Measurements from ENCODE around the gene GATA1. TPM values are rescaled to one million over a fixed set of nuclear protein-coding genes. Genes with fewer than 3 reads are reported as not detected.

GATA1 gene

DNA sequence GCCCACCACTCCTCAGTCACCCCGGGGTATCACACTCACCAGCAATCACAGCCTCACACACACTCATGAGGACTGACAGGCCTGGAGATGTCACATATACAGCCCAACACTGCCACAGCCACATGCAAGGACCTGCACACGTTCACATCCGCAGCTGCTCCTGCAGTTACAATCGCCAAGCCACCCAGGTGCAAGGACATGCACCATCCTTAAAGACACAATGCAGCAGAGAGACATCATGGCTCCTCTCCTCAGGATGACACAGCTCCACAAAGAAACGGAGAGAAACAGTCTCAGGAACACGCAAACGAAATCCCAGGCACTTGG is 48.0 kb downstream of the GATA1 start:
- Histone ChIP-seq H3K4me3 (ENCODE audit: low read length) (no peak overlapping the region), H3K9ac (ENCODE audit: low read depth, low read length) (no peak overlapping the region), H3K36me3 (ENCODE audit: insufficient read depth, low read length) (no peaks in the 10 kb centered on the region), H3K9me3 (replicated peaks; ENCODE audit: low read length) (no peaks in the 10 kb centered on the region), H3K4me1 (ENCODE audit: control insufficient read depth, insufficient read depth, low read length) (no peaks in the 10 kb centered on the region), H3K4me2 (ENCODE audit: low read length) (no peak overlapping the region), H3K27me3 (ENCODE audit: control insufficient read depth, insufficient read depth, low read length) (peaks cover 23% of the 10 kb centered on the region)

GRCh38 chrX:48835524-48836329 is 49.3 kb downstream of the GATA1 start, which contains the start of gene PCSK1N:
Gene PCSK1N, minus strand, starts transcription at chrX:48835610. Its CDS starts 78 bp downstream, at chrX:48835532.
- no peaks in the 10 kb centered on the region for H3K9me3 ChIP-seq (replicated peaks; ENCODE audit: low read length)
- H3K4me2 ChIP-seq (ENCODE audit: low read length) = peak within 1 kb of the TSS; percentile 64
- no peak within 1 kb of the TSS for H3K4me3 ChIP-seq (ENCODE audit: low read length)
- H3K36me3 ChIP-seq (ENCODE audit: insufficient read depth, low read length) = no peaks in the 10 kb centered on the region
- no peaks in the 10 kb centered on the region for H3K4me1 ChIP-seq (ENCODE audit: control insufficient read depth, insufficient read depth, low read length)
- H3K27me3 ChIP-seq (ENCODE audit: control insufficient read depth, insufficient read depth, low read length) = peaks cover 23% of the 10 kb centered on the region
- H3K9ac ChIP-seq (ENCODE audit: low read depth, low read length) = no peak within 1 kb of the TSS

GRCh38 chrX:48839686-48840085 is 53.3 kb downstream of the GATA1 start:
- peaks cover 12% of the 10 kb centered on the region for H3K27me3 ChIP-seq (ENCODE audit: control insufficient read depth, insufficient read depth, low read length)
- H3K9ac ChIP-seq (ENCODE audit: low read depth, low read length) = no peak overlapping the region
- H3K4me2 ChIP-seq (ENCODE audit: low read length) = no peak overlapping the region
- no peak overlapping the region for H3K4me3 ChIP-seq (ENCODE audit: low read length)
- no peaks in the 10 kb centered on the region for H3K36me3 ChIP-seq (ENCODE audit: insufficient read depth, low read length)
- H3K4me1 ChIP-seq (ENCODE audit: control insufficient read depth, insufficient read depth, low read length) = no peaks in the 10 kb centered on the region
- H3K9me3 ChIP-seq (replicated peaks; ENCODE audit: low read length) = no peaks in the 10 kb centered on the region

Small RNA genes within 50 kb of the gene (small RNA-seq; reads per million reads assigned to genes)
- not detected for gene RNU6-29P

All from skeletal muscle satellite cell (primary cell).